ENCODE results near the gene ATOH8. TPM values are rescaled to one million over a fixed set of nuclear protein-coding genes. Genes with fewer than 3 reads are reported as not detected.
A peak's percentile ranks its signal among the peaks of the same experiment; 100 is the strongest.

ATOH8 gene
- total RNA-seq, 2 experiments from 2014 or later = not detected

GRCh38 chr2:85704800-85705679 lies 48.8 kb upstream of the ATOH8 start:
- peaks cover 14% of the 10 kb centered on the region for H3K4me1 ChIP-seq (ENCODE audit: insufficient read depth, low read length)
- ATAC-seq (ENCODE audit: poor library complexity) (peak; percentile 15), DNase-seq (peak in 4 of 14 experiments; percentile 17 to 60 (median 28))
- CTCF ChIA-PET = no interaction called here
- no peak overlapping the region for H3K27ac ChIP-seq (ENCODE audit: low read depth in 1 of 2, low read length in 2 of 2)
- POLR2A ChIA-PET = no interaction called here
- no peak overlapping the region for H3K4me3 Mint-ChIP-seq
- no peaks in the 10 kb centered on the region for H3K36me3 Mint-ChIP-seq (ENCODE audit: low read depth)
- TF ChIP-seq CTCF (IDR thresholded peaks at IDR 0.05) = no peak
- H3K27me3 Mint-ChIP-seq = peaks cover 13% of the 10 kb centered on the region
- intact Hi-C loops (cut with DNase I, micrococcal nuclease) = loop anchor here in 1 of 2 experiments (10.0 kb wide), 1 partner anchor 310 kb away; no protein-coding TSS in a partner anchor
- H3K27ac Mint-ChIP-seq = no peak overlapping the region
- H3K9me3 Mint-ChIP-seq = no peaks in the 10 kb centered on the region
- H3K4me1 Mint-ChIP-seq (ENCODE audit: low read depth) = peaks cover 13% of the 10 kb centered on the region
- no peaks in the 10 kb centered on the region for H3K9me3 ChIP-seq (ENCODE audit: control insufficient read depth in 1 of 2, insufficient read depth in 1 of 2, low read length in 2 of 2)
- H3K27me3 ChIP-seq (ENCODE audit: control insufficient read depth in 1 of 2, insufficient read depth in 2 of 2, low read length in 2 of 2) = peaks cover 0 to 4% of the 10 kb centered on the region in 2 experiments
- no peak overlapping the region for H3K4me3 ChIP-seq (ENCODE audit: low read length)
- H3K36me3 ChIP-seq (ENCODE audit: insufficient read depth, low read length) = no peaks in the 10 kb centered on the region

GRCh38 chr2:85705680-85706039 lies 48.1 kb upstream of the ATOH8 start:
- intact Hi-C loops (cut with DNase I, micrococcal nuclease) = loop anchor here (2.0 to 10.0 kb wide), 4 partner anchors 69 to 315 kb away; no protein-coding TSS in a partner anchor
- no peak overlapping the region for H3K27ac Mint-ChIP-seq
- CTCF ChIA-PET = no interaction called here
- TF ChIP-seq CTCF (IDR thresholded peaks at IDR 0.05) = no peak
- POLR2A ChIA-PET = no interaction called here
- ATAC-seq (ENCODE audit: poor library complexity) = no peak
- Histone ChIP-seq H3K27me3 (ENCODE audit: control insufficient read depth in 1 of 2, insufficient read depth in 2 of 2, low read length in 2 of 2) (peaks cover 0 to 4% of the 10 kb centered on the region in 2 experiments), H3K36me3 (ENCODE audit: insufficient read depth, low read length) (no peaks in the 10 kb centered on the region), H3K9me3 (ENCODE audit: control insufficient read depth in 1 of 2, insufficient read depth in 1 of 2, low read length in 2 of 2) (no peaks in the 10 kb centered on the region), H3K4me1 (ENCODE audit: insufficient read depth, low read length) (peaks cover 14% of the 10 kb centered on the region), H3K27ac (ENCODE audit: low read depth in 1 of 2, low read length in 2 of 2) (no peak overlapping the region), H3K4me3 (ENCODE audit: low read length) (no peak overlapping the region)
- no peaks in the 10 kb centered on the region for H3K9me3 Mint-ChIP-seq
- H3K4me3 Mint-ChIP-seq = no peak overlapping the region
- peak in 2 of 14 experiments; percentile 36 to 45 for DNase-seq
- peaks cover 13% of the 10 kb centered on the region for H3K27me3 Mint-ChIP-seq
- peaks cover 13% of the 10 kb centered on the region for H3K4me1 Mint-ChIP-seq (ENCODE audit: low read depth)
- no peaks in the 10 kb centered on the region for H3K36me3 Mint-ChIP-seq (ENCODE audit: low read depth)

GRCh38 chr2:85706063-85706462 lies 47.7 kb upstream of the ATOH8 start:
- no peaks in the 10 kb centered on the region for H3K9me3 Mint-ChIP-seq
- no peak overlapping the region for H3K27ac Mint-ChIP-seq
- H3K4me1 Mint-ChIP-seq (ENCODE audit: low read depth) = peaks cover 13% of the 10 kb centered on the region
- no peak overlapping the region for H3K4me3 Mint-ChIP-seq
- POLR2A ChIA-PET = no interaction called here
- no peaks in the 10 kb centered on the region for H3K36me3 ChIP-seq (ENCODE audit: insufficient read depth, low read length)
- H3K27me3 ChIP-seq (ENCODE audit: control insufficient read depth in 1 of 2, insufficient read depth in 2 of 2, low read length in 2 of 2) = peaks cover 0 to 4% of the 10 kb centered on the region in 2 experiments
- intact Hi-C loops (cut with DNase I, micrococcal nuclease) = loop anchor here (2.0 to 10.0 kb wide), 4 partner anchors 69 to 315 kb away; no protein-coding TSS in a partner anchor
- peaks cover 13% of the 10 kb centered on the region for H3K27me3 Mint-ChIP-seq
- ATAC-seq (ENCODE audit: poor library complexity) (no peak), DNase-seq (no peak)
- no peaks in the 10 kb centered on the region for H3K36me3 Mint-ChIP-seq (ENCODE audit: low read depth)
- H3K27ac ChIP-seq (ENCODE audit: low read depth in 1 of 2, low read length in 2 of 2) = no peak overlapping the region
- TF ChIP-seq CTCF (IDR thresholded peaks at IDR 0.05) = no peak
- no peak overlapping the region for H3K4me3 ChIP-seq (ENCODE audit: low read length)
- CTCF ChIA-PET = interaction anchor here (1.9 kb wide), 1 partner anchor 23 kb away, joined by 7 read pairs; no protein-coding TSS in a partner anchor
- H3K9me3 ChIP-seq (ENCODE audit: control insufficient read depth in 1 of 2, insufficient read depth in 1 of 2, low read length in 2 of 2) = no peaks in the 10 kb centered on the region
- H3K4me1 ChIP-seq (ENCODE audit: insufficient read depth, low read length) = peaks cover 14% of the 10 kb centered on the region
